ENCODE results near the gene MRRF.

GRCh38 chr9:122354536-122355199 is 90.0 kb downstream of the MRRF start:
- TF ChIP-seq YY1 (IDR thresholded peaks at IDR 0.05; ENCODE audit: insufficient read depth, insufficient read length) = no peak
- no peak for TF ChIP-seq SUZ12 (IDR thresholded peaks at IDR 0.05; ENCODE audit: extremely low read depth, insufficient read depth, insufficient read length)
